Measurements from ENCODE around the gene ACAA1.

ACAA1 gene

GRCh38 chr3:38136777-38137614 lies at the start of gene ACAA1:
TSS of gene ACAA1 (minus strand) at chr3:38137127. CDS start at chr3:38137035, 92 bp downstream.
- no peaks in the 10 kb centered on the region for H3K27me3 ChIP-seq (ENCODE audit: control insufficient read depth in 1 of 2, insufficient read depth in 2 of 2, low read length in 2 of 2)
- peaks cover 29% of the 10 kb centered on the region for H3K4me1 ChIP-seq (ENCODE audit: insufficient read depth, low read length)
- peak within 1 kb of the TSS; percentile 67 for H3K9ac ChIP-seq (ENCODE audit: low read length)
- H3K9me3 ChIP-seq (ENCODE audit: low read length), result no peaks in the 10 kb centered on the region
- H3K4me3 ChIP-seq (ENCODE audit: low read depth in 1 of 2, low read length in 2 of 2), result peak within 1 kb of the TSS; percentile 77 to 89
- H3K36me3 ChIP-seq (ENCODE audit: insufficient read depth, low read length), result peaks cover 38% of the 10 kb centered on the region
- H3K27ac ChIP-seq (ENCODE audit: low read depth, low read length), result peak within 1 kb of the TSS; percentile 62

- peaks cover 6% of the 10 kb centered on the region for H3K4me1 ChIP-seq (ENCODE audit: insufficient read depth, low read length)
- no peaks in the 10 kb centered on the region for H3K27me3 ChIP-seq (ENCODE audit: control insufficient read depth in 1 of 2, insufficient read depth in 2 of 2, low read length in 2 of 2)
- no peaks in the 10 kb centered on the region for H3K36me3 ChIP-seq (ENCODE audit: insufficient read depth, low read length)
- H3K4me3 ChIP-seq (ENCODE audit: low read depth in 1 of 2, low read length in 2 of 2), result no peak overlapping the region
- H3K27ac ChIP-seq (ENCODE audit: low read depth, low read length), result no peak overlapping the region
- no peaks in the 10 kb centered on the region for H3K9me3 ChIP-seq (ENCODE audit: low read length)
- H3K9ac ChIP-seq (ENCODE audit: low read length), result no peak overlapping the region
These were observed 40.3 kb upstream of the ACAA1 start for GRCh38 chr3:38177181-38177580.

- Histone ChIP-seq H3K4me1 (ENCODE audit: insufficient read depth, low read length) (peaks cover 6% of the 10 kb centered on the region), H3K27me3 (ENCODE audit: control insufficient read depth in 1 of 2, insufficient read depth in 2 of 2, low read length in 2 of 2) (no peaks in the 10 kb centered on the region), H3K9ac (ENCODE audit: low read length) (no peak overlapping the region), H3K36me3 (ENCODE audit: insufficient read depth, low read length) (no peaks in the 10 kb centered on the region), H3K27ac (ENCODE audit: low read depth, low read length) (no peak overlapping the region), H3K9me3 (ENCODE audit: low read length) (no peaks in the 10 kb centered on the region), H3K4me3 (ENCODE audit: low read depth in 1 of 2, low read length in 2 of 2) (no peak overlapping the region)
These were observed 37.0 kb upstream of the ACAA1 start for GRCh38 chr3:38173834-38174418.

- Histone ChIP-seq H3K36me3 (ENCODE audit: insufficient read depth, low read length) (no peaks in the 10 kb centered on the region), H3K27me3 (ENCODE audit: control insufficient read depth in 1 of 2, insufficient read depth in 2 of 2, low read length in 2 of 2) (no peaks in the 10 kb centered on the region), H3K4me1 (ENCODE audit: insufficient read depth, low read length) (peaks cover 16% of the 10 kb centered on the region), H3K9me3 (ENCODE audit: low read length) (no peaks in the 10 kb centered on the region), H3K27ac (ENCODE audit: low read depth, low read length) (no peak overlapping the region), H3K9ac (ENCODE audit: low read length) (no peak overlapping the region), H3K4me3 (ENCODE audit: low read depth in 1 of 2, low read length in 2 of 2) (no peak overlapping the region)
These were observed 34.7 kb upstream of the ACAA1 start for GRCh38 chr3:38171622-38172021.

- Histone ChIP-seq H3K4me3 (ENCODE audit: low read depth in 1 of 2, low read length in 2 of 2) (no peak overlapping the region), H3K9me3 (ENCODE audit: low read length) (no peaks in the 10 kb centered on the region), H3K27me3 (ENCODE audit: control insufficient read depth in 1 of 2, insufficient read depth in 2 of 2, low read length in 2 of 2) (no peaks in the 10 kb centered on the region), H3K4me1 (ENCODE audit: insufficient read depth, low read length) (peaks cover 16% of the 10 kb centered on the region), H3K36me3 (ENCODE audit: insufficient read depth, low read length) (no peaks in the 10 kb centered on the region), H3K9ac (ENCODE audit: low read length) (no peak overlapping the region), H3K27ac (ENCODE audit: low read depth, low read length) (no peak overlapping the region)
These were observed 33.8 kb upstream of the ACAA1 start for GRCh38 chr3:38170722-38171121.

GRCh38 chr3:38169027-38169317 lies 32.0 kb upstream of the ACAA1 start:
- Histone ChIP-seq H3K4me3 (ENCODE audit: low read depth in 1 of 2, low read length in 2 of 2) (no peak overlapping the region), H3K27me3 (ENCODE audit: control insufficient read depth in 1 of 2, insufficient read depth in 2 of 2, low read length in 2 of 2) (no peaks in the 10 kb centered on the region), H3K9me3 (ENCODE audit: low read length) (no peaks in the 10 kb centered on the region), H3K27ac (ENCODE audit: low read depth, low read length) (no peak overlapping the region), H3K36me3 (ENCODE audit: insufficient read depth, low read length) (no peaks in the 10 kb centered on the region), H3K4me1 (ENCODE audit: insufficient read depth, low read length) (peaks cover 10% of the 10 kb centered on the region), H3K9ac (ENCODE audit: low read length) (no peak overlapping the region)

GRCh38 chr3:38168151-38169026 lies 31.5 kb upstream of the ACAA1 start:
- Histone ChIP-seq H3K9ac (ENCODE audit: low read length) (no peak overlapping the region), H3K27me3 (ENCODE audit: control insufficient read depth in 1 of 2, insufficient read depth in 2 of 2, low read length in 2 of 2) (no peaks in the 10 kb centered on the region), H3K27ac (ENCODE audit: low read depth, low read length) (no peak overlapping the region), H3K36me3 (ENCODE audit: insufficient read depth, low read length) (no peaks in the 10 kb centered on the region), H3K4me3 (ENCODE audit: low read depth in 1 of 2, low read length in 2 of 2) (no peak overlapping the region), H3K4me1 (ENCODE audit: insufficient read depth, low read length) (peaks cover 10% of the 10 kb centered on the region), H3K9me3 (ENCODE audit: low read length) (no peaks in the 10 kb centered on the region)

GRCh38 chr3:38167591-38167990 lies 30.7 kb upstream of the ACAA1 start:
- no peak overlapping the region for H3K4me3 ChIP-seq (ENCODE audit: low read depth in 1 of 2, low read length in 2 of 2)
- no peaks in the 10 kb centered on the region for H3K9me3 ChIP-seq (ENCODE audit: low read length)
- no peak overlapping the region for H3K9ac ChIP-seq (ENCODE audit: low read length)
- H3K27me3 ChIP-seq (ENCODE audit: control insufficient read depth in 1 of 2, insufficient read depth in 2 of 2, low read length in 2 of 2), result no peaks in the 10 kb centered on the region
- H3K27ac ChIP-seq (ENCODE audit: low read depth, low read length), result no peak overlapping the region
- H3K4me1 ChIP-seq (ENCODE audit: insufficient read depth, low read length), result peaks cover 10% of the 10 kb centered on the region
- no peaks in the 10 kb centered on the region for H3K36me3 ChIP-seq (ENCODE audit: insufficient read depth, low read length)

- Histone ChIP-seq H3K4me3 (ENCODE audit: low read depth in 1 of 2, low read length in 2 of 2) (peak overlapping the region; percentile 83 to 95), H3K9me3 (ENCODE audit: low read length) (no peaks in the 10 kb centered on the region), H3K36me3 (ENCODE audit: insufficient read depth, low read length) (no peaks in the 10 kb centered on the region), H3K9ac (ENCODE audit: low read length) (peak overlapping the region; percentile 42), H3K27ac (ENCODE audit: low read depth, low read length) (peak overlapping the region; percentile 96), H3K4me1 (ENCODE audit: insufficient read depth, low read length) (peaks cover 10% of the 10 kb centered on the region), H3K27me3 (ENCODE audit: control insufficient read depth in 1 of 2, insufficient read depth in 2 of 2, low read length in 2 of 2) (no peaks in the 10 kb centered on the region)
These were observed 28.9 kb upstream of the ACAA1 start for GRCh38 chr3:38165722-38166387.

- H3K4me1 ChIP-seq (ENCODE audit: insufficient read depth, low read length), result peaks cover 10% of the 10 kb centered on the region
These were observed 28.2 kb upstream of the ACAA1 start, which contains the start of gene OXSR1 for GRCh38 chr3:38164952-38165721. TSS of gene OXSR1 (plus strand) at chr3:38165537. CDS start at chr3:38165877, 340 bp downstream.

More at GRCh38 chr3:38164952-38165721, 28.2 kb upstream of the ACAA1 start, which contains the start of gene OXSR1:
- H3K4me3 ChIP-seq (ENCODE audit: low read depth in 1 of 2, low read length in 2 of 2), result peak within 1 kb of the TSS; percentile 83 to 95
- peak within 1 kb of the TSS; percentile 96 for H3K27ac ChIP-seq (ENCODE audit: low read depth, low read length)
- no peaks in the 10 kb centered on the region for H3K9me3 ChIP-seq (ENCODE audit: low read length)
- H3K36me3 ChIP-seq (ENCODE audit: insufficient read depth, low read length), result no peaks in the 10 kb centered on the region
- H3K9ac ChIP-seq (ENCODE audit: low read length), result peak within 1 kb of the TSS; percentile 87
- H3K27me3 ChIP-seq (ENCODE audit: control insufficient read depth in 1 of 2, insufficient read depth in 2 of 2, low read length in 2 of 2), result no peaks in the 10 kb centered on the region

Measured in muscle layer of colon (tissue), 2 donors.